ENCODE measurements around the gene DNAJC8.

DNAJC8 gene, protein sequence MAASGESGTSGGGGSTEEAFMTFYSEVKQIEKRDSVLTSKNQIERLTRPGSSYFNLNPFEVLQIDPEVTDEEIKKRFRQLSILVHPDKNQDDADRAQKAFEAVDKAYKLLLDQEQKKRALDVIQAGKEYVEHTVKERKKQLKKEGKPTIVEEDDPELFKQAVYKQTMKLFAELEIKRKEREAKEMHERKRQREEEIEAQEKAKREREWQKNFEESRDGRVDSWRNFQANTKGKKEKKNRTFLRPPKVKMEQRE

DNA sequence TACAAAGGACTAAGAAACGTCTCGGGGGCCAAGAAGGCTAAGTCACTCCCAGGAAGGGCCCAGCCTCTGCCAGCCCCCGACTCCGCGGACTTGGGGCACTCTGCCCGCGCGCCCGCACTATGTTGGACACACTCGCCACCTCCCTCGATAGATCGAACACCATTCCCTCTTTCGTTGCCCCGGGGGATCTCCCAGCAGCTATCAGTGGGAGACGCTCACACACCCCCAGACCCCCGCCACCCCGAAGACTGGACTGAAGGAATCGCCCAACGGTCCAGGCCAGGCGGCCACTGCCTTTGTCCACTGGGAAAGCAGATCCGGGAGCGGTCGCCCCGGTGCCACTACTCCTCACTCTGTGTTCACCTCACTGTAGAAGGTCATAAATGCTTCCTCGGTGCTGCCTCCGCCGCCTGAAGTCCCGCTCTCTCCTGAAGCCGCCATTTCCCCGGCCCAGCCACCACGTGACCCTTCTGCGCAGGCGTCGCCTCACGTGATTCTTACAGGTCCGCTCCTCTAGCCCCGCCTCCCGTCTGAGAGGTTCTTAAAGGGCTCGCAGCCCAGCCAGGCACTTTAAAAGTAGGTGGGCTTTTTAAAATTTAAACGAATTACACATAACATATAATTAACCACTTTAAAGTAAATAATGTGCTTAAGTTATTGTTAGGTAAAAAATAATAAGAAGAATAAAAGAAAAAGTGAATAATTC is at the start of gene DNAJC8:
TSS of gene DNAJC8 (minus strand) at position 472 of the 706 bp plus-strand sequence. CDS start at position 441, 31 bp downstream.
- peak; percentile 91 to 99 (median 98) for DNase-seq
- intact Hi-C loops (cut with DNase I) = loop anchor here (2.0 kb wide), 1 partner anchor 14 kb away; no protein-coding TSS in a partner anchor

DNA sequence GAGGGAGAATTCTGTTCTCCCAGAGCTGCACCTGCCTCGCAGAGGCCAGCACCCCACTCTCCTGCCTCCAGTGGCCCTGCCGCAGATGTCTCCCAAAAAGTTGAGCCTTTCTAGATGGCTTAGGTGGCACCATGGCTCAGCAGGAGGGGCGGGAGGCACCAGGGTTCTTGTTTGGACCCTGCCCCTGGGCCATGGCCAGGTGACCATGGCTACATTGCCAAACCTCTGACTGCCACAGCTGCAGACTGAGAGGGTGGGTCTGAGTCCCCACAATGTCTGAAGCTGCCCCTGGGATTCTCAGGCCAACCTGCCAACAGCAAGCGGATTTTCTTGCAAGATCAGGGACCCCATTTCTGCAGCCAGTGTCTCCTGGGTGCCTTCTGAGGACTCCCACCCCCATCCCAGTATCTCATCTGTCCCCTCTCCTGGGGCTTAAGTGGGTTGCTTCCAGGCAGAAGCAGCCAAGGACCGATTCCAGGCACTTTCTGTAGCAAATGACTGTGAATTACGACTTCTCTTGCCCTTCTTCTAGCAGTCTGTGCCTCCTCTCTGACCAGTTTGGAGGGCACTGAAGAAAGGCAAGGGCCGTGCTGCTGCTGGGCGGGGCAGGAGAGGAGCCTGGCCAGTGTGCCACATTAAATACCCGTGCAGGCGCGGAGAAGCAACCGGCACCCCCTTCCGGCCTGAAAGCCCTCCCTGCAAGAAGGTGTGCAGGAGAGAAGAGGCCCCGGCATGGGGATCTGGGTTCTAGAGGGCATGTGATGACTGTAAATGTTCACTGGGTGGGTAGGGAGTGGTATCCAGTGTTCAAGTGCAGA is 49.0 kb upstream of the DNAJC8 start:
- peak in 1 of 10 donors; percentile 69 for DNase-seq
- intact Hi-C loops (cut with DNase I) = no loop called here

DNA sequence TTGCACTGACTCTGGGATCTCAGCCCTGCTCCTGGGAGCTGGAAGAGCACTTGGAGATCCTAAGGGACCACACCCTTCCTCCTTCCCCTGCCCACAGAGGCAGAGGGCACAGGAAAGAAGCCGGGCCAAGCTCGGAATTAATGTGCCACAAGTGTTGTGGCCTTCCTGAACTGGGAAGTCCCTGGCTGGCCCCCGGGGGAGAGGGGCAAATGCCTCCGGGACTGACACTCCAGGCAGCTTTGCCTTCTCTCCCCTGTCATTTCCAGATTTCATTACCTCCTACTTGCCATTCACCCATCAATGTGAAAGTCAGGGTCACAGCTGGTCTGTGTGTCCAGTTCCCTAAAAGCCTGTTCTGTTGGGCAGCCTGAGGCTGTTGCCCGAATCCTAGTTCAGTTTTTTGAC is 48.1 kb upstream of the DNAJC8 start:
- intact Hi-C loops (cut with DNase I) = no loop called here
- DNase-seq = peak in 1 of 10 donors; percentile 63

DNA sequence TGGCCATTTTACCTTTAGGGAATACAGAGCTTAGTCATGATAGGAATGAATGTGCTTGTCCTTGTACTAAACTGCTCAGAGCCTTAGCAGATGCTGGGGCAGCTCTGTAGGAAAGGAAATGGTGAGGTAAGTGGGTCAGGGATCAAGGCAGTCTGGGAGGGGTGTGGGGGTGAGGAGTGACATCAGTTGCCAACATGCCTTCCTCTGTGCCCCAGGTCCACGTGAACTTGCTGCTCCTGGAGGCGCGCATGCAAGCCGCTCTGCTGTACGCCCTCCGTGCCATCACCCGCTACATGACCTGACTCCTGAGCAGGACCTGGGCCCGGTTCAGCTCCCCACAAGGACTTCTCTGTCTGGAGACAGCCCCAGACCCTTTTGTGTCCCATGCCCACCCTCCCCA is 47.7 kb upstream of the DNAJC8 start:
- intact Hi-C loops (cut with DNase I) = no loop called here
- no peak for DNase-seq

DNA sequence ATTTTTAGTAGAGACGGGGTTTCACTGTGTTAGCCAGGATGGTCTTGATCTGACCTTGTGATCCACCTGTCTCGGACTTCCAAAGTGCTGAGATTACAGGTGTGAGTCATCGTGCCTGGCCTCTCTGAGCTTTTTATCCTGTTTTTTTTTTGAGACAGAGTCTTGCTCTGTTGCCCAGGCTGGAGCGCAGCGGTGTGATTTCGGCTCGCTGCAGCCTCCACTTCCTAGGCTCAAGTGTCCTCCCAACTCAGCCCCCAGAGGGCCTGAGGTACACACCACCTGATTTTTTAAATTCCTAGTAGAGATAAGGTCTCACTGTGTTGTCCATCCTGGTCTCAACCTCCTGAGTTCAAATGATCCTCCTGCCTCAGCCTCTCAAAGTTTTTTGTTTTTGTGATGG is 46.9 kb upstream of the DNAJC8 start:
- intact Hi-C loops (cut with DNase I) = no loop called here
- DNase-seq = no peak

DNA sequence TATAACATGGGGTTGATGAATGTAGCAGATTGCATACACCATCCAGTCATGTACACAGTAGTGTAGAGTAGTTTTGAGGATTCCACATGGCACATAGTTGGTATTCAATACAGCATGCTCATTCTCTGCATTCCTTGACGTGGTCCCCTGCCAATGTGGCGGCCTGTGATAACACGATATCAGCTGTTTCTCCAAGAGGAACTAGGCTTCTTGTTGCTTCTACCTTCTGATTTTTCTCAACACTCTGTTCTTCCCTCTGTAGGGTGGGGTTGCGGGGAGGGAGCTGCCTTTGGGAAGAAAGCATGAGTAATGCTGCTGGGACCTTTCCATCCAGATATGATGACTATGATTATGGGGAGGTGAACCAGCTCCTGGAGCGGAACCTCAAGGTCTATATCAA is 45.9 kb upstream of the DNAJC8 start:
- DNase-seq = no peak
- intact Hi-C loops (cut with DNase I) = no loop called here

DNA sequence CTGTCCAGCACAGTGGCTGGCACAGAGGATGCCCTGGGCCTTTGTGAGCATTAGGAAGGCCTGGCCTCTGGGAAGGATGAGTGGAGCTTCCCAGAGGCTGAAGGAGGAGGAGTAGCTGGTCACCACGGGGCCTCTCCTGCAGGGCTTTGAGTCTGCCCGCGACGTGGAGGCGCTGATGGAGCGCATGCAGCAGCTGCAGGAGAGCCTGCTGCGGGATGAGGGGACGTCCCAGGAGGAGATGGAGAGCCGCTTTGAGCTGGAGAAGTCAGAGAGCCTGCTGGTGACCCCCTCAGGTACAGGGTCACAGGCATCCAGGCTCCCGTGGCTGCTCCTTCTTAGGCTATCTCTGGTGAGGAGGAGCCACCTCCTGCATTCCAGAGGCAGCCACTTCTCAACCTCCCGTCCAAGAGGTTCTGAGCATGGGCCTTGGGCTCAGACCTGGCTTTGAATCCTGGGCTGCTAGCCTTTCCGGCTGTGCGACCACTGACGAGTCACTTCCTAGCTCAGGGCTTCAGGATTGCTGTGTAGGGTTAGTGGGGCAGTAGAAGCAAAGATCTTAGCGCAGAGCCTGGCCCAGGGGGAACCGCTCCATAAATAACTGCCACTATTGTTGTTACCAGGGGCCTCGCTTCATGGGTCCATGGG is 40.5 kb upstream of the DNAJC8 start:
- DNase-seq = no peak
- intact Hi-C loops (cut with DNase I) = no loop called here

DNA sequence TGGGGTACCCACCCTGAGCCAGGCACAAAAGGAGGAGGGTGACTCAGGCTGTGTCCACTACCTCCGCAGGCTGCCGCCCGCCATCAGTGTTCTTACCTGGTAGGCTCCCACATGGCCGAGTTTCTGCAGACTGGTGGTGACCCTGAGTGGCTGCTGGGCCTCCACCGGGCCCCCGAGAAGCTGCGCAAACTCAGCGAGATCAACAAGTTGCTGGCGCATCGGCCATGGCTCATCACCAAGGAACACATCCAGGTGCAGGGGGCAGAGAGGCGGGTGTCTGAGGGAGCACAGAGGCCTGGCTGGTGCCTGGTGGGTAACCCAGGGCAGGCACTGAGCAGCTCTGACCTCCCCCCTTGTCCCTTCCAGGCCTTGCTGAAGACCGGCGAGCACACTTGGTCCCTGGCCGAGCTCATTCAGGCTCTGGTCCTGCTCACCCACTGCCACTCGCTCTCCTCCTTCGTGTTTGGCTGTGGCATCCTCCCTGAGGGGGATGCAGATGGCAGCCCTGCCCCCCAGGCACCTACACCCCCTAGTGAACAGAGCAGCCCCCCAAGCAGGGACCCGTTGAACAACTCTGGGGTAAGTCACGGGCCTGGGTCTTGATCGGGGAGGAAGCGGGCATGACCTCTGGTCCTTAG is 39.5 kb upstream of the DNAJC8 start:
- no peak for DNase-seq
- intact Hi-C loops (cut with DNase I) = no loop called here

DNA sequence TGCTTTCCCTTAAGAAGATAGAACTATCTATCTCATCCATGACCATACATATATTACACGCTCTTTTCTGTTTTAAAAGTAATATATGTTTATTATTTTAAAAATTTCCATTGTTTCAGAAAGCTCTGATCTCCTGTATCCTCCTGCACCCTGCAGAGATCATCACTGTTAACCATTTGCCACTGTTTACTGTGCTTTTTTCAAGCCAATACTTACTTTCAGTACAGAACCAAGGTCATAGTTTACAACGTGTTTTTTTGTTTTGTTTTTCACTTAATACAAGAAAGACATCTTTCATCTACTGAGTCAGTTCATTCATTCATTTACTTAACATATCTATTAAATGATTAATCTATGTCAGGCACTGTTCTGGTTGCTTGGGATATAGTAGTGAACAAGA is 36.7 kb upstream of the DNAJC8 start:
- intact Hi-C loops (cut with DNase I) = no loop called here

DNA sequence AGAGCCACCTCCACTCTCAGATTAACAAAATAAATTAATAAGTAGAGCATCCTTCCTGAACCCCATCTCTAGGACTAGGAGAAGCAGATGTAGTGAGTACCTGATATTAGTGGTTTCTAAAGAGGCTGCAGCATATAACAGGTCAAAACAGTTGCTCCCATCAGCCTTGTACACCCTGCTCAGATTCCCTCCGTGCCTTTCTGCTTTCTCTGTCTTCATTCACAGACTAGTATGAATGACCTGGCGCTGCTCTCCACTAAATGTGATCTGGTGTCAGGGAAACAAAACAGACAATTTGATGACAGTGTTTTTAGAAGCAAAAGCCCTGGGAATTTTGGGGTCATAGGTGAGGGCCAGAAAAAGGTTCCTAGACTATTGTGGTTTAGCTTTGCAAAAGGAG is 34.8 kb upstream of the DNAJC8 start:
- intact Hi-C loops (cut with DNase I) = no loop called here
- no peak for DNase-seq

More for the DNA sequence above, 36.7 kb upstream of the DNAJC8 start:
- no peak for DNase-seq

DNA sequence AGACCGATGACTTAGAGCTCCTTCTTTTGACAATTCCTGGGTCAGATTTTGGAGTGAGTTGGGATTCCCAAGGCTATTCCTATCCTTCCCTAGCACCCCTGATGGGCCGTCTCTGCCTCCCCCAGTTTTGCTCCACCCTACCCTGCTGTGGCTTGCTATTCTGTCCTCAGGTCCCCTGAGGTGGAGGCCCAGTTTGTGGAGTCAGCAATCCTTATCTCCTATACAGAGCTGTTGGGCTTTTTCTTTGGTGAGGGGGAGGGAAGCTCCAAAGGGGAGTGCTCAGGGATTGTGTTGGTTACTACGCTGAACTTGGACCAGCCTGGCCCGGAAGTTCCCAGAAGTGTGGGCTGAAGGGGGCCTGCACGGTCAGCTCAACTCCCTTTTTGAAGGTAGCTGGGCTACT is 34.1 kb upstream of the DNAJC8 start:
- intact Hi-C loops (cut with DNase I) = no loop called here
- no peak for DNase-seq

DNA sequence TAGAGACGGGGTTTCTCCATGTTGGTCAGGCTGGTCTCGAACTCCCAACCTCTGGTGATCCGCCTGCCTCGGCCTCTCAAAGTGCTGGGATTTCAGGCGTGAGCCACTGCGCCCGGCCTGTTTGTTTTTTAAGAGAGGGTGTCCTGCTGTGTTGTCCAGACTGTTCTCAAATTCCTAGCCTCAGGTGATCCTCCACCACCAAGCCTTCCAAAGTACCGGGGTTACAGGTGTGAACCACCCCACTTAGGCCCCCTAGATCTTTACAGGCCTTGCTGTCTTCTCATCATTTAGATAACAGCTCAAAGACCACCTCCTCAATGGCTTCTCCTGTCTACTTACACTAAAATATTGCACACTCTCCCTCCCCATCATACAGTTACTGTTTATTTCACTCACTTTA is 32.7 kb upstream of the DNAJC8 start:
- DNase-seq = no peak
- intact Hi-C loops (cut with DNase I) = no loop called here

DNA sequence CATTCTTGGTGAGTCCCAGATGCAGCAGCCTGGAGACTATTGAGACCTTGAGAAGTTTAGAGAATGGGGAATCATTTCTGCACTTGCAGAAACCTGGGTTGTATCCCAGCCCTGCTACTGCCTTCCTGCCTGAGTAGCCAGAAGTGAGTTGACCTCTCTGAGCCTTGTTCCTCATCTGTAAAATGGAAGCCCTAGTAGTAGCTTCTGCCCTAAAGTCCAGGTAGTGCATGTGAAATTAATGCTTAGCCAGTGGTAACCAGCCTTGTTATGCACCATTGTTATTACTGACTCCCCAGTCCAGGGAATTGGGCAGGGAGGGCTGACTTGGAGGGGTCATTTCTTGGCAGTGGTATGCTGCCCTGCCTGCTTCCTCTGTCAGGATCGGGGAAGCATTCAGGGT is 32.1 kb upstream of the DNAJC8 start:
- DNase-seq = no peak
- intact Hi-C loops (cut with DNase I) = no loop called here

DNA sequence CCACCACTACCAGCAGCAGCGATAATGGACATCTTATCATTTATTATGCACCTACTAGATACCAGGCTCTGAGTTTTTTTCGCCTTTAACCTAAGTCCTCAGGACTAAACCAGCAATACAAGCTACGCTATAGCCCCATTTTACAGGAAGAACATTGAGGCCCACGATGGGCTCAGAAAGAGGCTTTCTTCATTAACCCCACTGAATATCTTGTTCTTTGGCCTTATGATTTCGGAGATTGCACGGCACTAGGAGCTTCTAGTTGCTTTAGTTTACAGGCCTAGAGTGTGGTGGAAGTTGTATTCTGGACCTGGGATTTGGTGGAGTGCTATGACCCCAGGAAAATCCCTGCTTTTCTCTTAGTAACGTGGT is 28.0 kb upstream of the DNAJC8 start:
- no peak for DNase-seq
- intact Hi-C loops (cut with DNase I) = no loop called here

DNA sequence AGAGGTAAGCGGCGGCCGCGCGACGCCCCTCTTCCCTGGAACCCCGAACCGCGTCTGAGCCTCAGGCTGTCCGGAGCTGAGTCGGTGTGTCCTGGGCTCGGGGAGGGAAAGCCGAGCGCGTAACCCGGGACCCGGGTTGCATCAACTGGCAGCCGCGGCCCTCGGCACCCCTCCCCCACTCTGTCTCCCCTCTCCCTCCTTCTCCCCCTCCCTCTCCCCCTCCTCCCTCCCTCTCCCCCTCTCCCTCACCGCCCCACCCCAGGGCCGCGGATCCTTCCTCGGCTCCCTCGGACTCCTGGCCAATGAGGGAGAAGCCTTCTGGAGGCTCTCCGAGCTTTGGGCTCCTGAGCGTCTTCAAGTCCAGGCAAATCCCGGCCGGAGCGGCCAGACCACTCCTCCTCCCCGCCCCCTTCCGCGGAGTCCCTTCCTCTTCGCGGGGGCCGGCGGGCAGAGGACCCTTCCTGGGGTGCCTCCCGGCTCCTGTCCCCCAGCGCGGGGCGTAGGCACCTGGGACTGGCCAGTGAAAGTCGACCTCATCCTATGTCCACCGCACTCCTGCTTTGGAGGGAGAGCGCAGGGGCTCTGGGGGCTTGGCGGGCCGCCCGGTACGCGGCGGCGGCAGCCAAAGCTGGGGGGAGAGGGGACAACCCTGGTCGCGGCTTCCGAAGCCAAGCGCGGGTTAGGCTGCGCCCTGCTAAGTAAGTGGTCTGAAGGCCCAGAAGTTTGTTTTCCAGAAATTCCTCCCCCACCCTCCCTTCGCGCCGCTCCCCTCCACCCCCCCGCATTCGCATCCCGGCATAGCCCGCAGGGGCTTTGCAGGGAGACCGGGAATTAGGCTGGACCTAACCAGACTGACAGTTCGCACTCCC is 27.3 kb upstream of the DNAJC8 start:
- intact Hi-C loops (cut with DNase I) = loop anchor here (10.0 kb wide), 1 partner anchor 325 kb away; no protein-coding TSS in a partner anchor
- peak in 9 of 10 donors; percentile 28 to 90 (median 46) for DNase-seq

DNA sequence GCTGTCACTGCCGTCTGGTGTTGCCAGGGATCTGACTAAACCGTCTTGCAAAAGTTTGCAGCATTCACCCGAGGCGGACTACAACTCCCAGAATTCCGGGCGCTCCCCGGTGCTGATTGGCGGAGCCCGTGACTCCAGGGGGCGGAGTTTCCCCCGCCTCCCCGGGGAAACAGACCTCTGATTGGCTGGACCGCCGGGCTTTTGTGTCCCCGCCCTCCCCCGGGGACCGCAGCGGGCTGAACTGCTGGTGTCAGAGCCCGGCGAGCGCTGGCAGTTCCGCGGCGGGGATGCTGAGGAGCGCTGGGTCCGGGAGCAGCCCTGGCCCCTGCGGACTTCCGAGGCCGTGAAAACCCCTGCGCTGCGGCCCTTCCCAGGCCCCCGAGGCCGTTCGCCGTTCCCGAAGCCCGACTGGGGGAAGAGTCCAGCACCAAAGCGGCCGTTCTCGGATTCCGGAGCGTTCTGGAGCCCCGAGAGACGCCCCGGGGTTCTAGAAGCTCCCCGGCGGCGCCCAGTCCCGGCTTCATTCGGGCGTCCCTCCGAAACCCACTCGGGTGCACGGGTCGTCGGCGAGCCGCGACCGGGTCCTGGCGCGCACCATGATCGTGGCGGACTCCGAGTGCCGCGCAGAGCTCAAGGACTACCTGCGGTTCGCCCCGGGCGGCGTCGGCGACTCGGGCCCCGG is 26.6 kb upstream of the DNAJC8 start, which contains the start of gene SESN2:
TSS of gene SESN2 (plus strand) at position 267 of the 682 bp plus-strand sequence. CDS start at position 597, 330 bp downstream.
- DNase-seq = peak; percentile 97 to 100 (median 100)
- intact Hi-C loops (cut with DNase I) = loop anchor here (10.0 kb wide), 1 partner anchor 325 kb away; no protein-coding TSS in a partner anchor

DNA sequence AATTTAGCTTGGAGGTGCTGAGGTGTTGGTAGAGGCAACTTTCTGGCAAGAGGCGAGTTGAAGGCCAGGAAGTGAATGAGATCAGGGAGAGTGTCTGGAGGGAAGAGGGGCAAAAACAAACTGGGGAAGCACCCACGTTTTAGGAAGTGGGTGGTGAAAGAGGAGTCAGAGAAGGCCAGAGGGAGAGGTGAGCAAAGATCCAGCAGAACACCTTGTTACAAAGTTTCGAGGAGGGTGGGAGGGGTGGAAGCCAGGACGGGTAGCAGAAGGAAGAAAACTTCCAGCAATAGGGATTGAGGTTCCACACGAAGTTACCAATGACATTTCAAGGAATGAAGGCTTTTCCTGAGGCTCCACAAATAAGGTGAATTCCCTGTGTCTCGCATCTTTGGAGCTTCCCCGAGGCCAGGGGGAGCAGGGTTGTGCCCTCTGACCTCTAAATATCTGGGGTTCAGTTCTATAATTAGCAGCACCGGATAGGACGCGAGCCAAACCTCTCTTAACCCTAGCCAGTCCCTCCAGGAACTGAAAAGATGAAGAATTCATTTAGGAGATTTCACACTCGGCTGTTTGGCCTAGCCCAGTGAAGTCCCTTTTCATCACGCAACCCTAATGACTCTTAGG is 25.9 kb upstream of the DNAJC8 start:
- intact Hi-C loops (cut with DNase I) = loop anchor here (10.0 kb wide), 1 partner anchor 326 kb away; no protein-coding TSS in a partner anchor
- DNase-seq = no peak

DNA sequence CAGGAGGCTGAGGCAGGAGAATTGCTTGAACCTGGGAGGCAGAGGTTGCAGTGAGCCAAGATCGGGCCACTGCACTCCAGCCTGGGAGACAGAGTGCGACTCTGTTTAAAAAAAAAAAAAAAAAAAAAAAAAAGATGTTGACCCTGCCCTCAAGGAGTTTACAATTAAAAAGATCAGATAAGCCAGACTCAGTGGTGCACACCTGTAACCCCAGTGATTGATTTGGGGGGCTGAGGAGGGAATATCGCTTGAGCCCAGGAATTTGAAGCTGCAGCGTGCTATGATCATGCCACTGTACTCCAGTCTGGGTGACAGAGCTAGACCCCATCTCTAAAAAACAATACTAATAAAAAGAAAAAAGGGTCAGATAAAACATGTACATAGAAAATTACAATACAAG is 24.9 kb upstream of the DNAJC8 start:
- no peak for DNase-seq
- intact Hi-C loops (cut with DNase I) = loop anchor here (10.0 kb wide), 1 partner anchor 327 kb away; no protein-coding TSS in a partner anchor
